Gastrocnemius medialis (tissue), 4 donors: ENCODE data around the gene RMND1. TPM values are rescaled to one million over a fixed set of nuclear protein-coding genes. Genes with fewer than 3 reads are reported as not detected.

ENCODE experiments used
- ATAC-seq, 2 donors: fragments of 150-250 bp; one replicate each; pipeline ENCODE4 v1.9.1; 2016
- DNase-seq, 2 donors: peaks; one replicate each; pipeline ENCODE4 v3.0.0-alpha.2; 2019
- H3K27ac ChIP-seq, 4 donors: fragments of 200-600 bp; sonication (generic); 1 replicate in 1 of 4; 2 replicates in 3 of 4; pipeline ENCODE4 v1.5.1; 2016 to 2018; ENCODE audit warnings: mild to moderate bottlenecking in 2 of 4, moderate library complexity in 1 of 4
- H3K27me3 ChIP-seq, 3 donors: fragments of 200-600 bp; sonication (generic) in 2 of 3; 1 replicate in 1 of 3; 2 replicates in 2 of 3; pipeline versions ENCODE4 v1.5.1 to v1.6.0; 2016 to 2019; ENCODE audit warnings: mild to moderate bottlenecking in 1 of 3, moderate library complexity in 1 of 3
- H3K36me3 ChIP-seq, 2 donors: fragments of 200-600 bp; sonication (generic) in 1 of 2; one replicate each; pipeline ENCODE4 v1.5.1; 2017 to 2018
- H3K4me1 ChIP-seq, 2 donors: fragments of 200-600 bp; sonication (generic) in 1 of 2; one replicate each; pipeline ENCODE4 v1.5.1; 2016 to 2017; ENCODE audit warnings: mild to moderate bottlenecking in 2 of 2
- H3K4me3 ChIP-seq, 4 donors: fragments of 200-600 bp; sonication (generic) in 3 of 4; 1 replicate in 1 of 4; 2 replicates in 3 of 4; pipeline ENCODE4 v1.5.1; 2016 to 2019; ENCODE audit warnings: mild to moderate bottlenecking in 2 of 4
- H3K9me3 ChIP-seq, 3 donors: fragments of 200-600 bp; sonication (generic) in 2 of 3; 1 replicate in 1 of 3; 2 replicates in 2 of 3; pipeline ENCODE4 v1.5.1; 2016 to 2019
- POLR2A ChIP-seq, 2 donors: fragments of 450-650 bp; IDR thresholded peaks; one replicate each; pipeline ENCODE4 v1.6.1; 2017; ENCODE audit warnings: antibody characterized with exemption in 2 of 2, mild to moderate bottlenecking in 2 of 2, moderate library complexity in 2 of 2
- in situ Hi-C, 4 donors: fragments of 200-750 bp; cut with MboI; loops; one replicate each; pipeline versions ENCODE4 v1.15.0 to v1.8.0; 2017; ENCODE audit warnings: low sequenced_read_pairs in 4 of 4
- intact Hi-C: fragments of 100-400 bp; cut with DNase I; formaldehyde crosslinking; loops from one replicate; pipeline ENCODE4 v1.15.1; 2023; ENCODE audit warnings: low total_unique reads
- total RNA-seq, 4 donors: library from RNA; depleted of rRNA; stranded (reverse); fragments of >200 nt; gene quantifications; one replicate each; pipeline versions ENCODE4 v1.1.0 to v1.2.3, GENCODE V29; 2016
- TF ChIP-seq, protein P1 (sequence below), 5 experiments: fragments of 450-650 bp in 3 of 5; fragments of 200-600 bp in 2 of 5; sonication (generic) in 2 of 5; IDR thresholded peaks in 4 of 5; conservative IDR thresholded peaks in 1 of 5; 1 replicate in 4 of 5; 2 replicates in 1 of 5; pipeline ENCODE4 v1.5.1; 2016 to 2019; ENCODE audit warnings: antibody characterized with exemption in 5 of 5, mild to moderate bottlenecking in 3 of 5, moderate library complexity in 3 of 5

RMND1 gene
- total RNA-seq, 4 donors from 2014 or later, result 6.4 to 9.6 (median 8.4) TPM

DNA sequence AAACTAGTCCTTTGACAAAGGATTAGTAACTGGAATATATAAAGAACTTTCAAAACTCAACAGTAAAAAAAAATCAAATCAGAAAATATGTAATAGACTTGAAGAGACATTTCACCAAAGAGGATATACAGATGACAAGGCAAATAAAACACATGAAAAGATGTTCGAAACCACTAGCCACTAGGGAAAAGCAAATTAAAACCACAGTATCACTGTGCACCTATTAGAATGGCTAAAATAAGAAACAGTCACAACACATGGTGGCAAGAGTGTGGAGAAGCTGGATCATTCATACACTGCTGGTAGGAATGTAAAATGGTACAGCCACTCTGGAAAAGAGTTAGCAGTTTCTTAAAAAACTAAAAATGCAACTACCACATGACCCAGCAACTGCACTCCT, 75.5 kb downstream of the RMND1 start:
- ATAC-seq (no peak), DNase-seq (no peak)
- Histone ChIP-seq H3K4me1 (peaks cover 0 to 24% of the 10 kb centered on the region in 2 donors), H3K36me3 (peaks cover 0 to 13% of the 10 kb centered on the region in 2 donors), H3K27me3 (no peaks in the 10 kb centered on the region), H3K9me3 (no peaks in the 10 kb centered on the region), H3K27ac (peak overlapping the region in 1 of 4 donors; percentile 2), H3K4me3 (no peak overlapping the region)
- no peak for TF ChIP-seq POLR2A (IDR thresholded peaks at IDR 0.05)
- TF ChIP-seq, protein P1, sequence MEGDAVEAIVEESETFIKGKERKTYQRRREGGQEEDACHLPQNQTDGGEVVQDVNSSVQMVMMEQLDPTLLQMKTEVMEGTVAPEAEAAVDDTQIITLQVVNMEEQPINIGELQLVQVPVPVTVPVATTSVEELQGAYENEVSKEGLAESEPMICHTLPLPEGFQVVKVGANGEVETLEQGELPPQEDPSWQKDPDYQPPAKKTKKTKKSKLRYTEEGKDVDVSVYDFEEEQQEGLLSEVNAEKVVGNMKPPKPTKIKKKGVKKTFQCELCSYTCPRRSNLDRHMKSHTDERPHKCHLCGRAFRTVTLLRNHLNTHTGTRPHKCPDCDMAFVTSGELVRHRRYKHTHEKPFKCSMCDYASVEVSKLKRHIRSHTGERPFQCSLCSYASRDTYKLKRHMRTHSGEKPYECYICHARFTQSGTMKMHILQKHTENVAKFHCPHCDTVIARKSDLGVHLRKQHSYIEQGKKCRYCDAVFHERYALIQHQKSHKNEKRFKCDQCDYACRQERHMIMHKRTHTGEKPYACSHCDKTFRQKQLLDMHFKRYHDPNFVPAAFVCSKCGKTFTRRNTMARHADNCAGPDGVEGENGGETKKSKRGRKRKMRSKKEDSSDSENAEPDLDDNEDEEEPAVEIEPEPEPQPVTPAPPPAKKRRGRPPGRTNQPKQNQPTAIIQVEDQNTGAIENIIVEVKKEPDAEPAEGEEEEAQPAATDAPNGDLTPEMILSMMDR (IDR thresholded peaks at IDR 0.05 in 4 of 5, conservative IDR thresholded peaks at IDR 0.05 in 1 of 5), result no peak
- intact Hi-C loops, result no loop called here
- in situ Hi-C loops, result no loop called here

DNA sequence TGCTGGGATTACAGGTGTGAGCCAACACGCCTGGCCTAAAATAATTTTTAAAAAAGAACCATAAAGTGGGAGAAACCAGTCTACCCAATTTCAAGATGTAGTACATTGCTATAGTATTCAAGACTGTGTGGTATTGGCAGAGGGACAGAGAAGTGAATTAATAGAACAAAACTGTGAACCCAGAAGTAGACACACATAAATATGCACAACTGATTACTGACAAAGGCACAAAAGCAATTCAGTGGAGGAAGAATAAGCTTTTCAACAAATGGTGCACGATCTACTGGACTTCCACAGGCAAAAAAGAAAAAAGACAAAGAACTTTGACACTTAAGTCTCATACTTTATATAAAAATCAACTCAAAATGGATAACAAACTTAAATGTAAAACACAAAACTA, 76.1 kb downstream of the RMND1 start:
- Histone ChIP-seq H3K36me3 (peaks cover 0 to 19% of the 10 kb centered on the region in 2 donors), H3K27ac (no peak overlapping the region), H3K27me3 (no peaks in the 10 kb centered on the region), H3K9me3 (no peaks in the 10 kb centered on the region), H3K4me1 (peaks cover under 1 to 22% of the 10 kb centered on the region in 2 donors), H3K4me3 (no peak overlapping the region)
- ATAC-seq (no peak), DNase-seq (no peak)
- intact Hi-C loops, result no loop called here
- TF ChIP-seq, protein P1 (IDR thresholded peaks at IDR 0.05 in 4 of 5, conservative IDR thresholded peaks at IDR 0.05 in 1 of 5), result no peak
- TF ChIP-seq POLR2A (IDR thresholded peaks at IDR 0.05), result no peak
- in situ Hi-C loops, result no loop called here

DNA sequence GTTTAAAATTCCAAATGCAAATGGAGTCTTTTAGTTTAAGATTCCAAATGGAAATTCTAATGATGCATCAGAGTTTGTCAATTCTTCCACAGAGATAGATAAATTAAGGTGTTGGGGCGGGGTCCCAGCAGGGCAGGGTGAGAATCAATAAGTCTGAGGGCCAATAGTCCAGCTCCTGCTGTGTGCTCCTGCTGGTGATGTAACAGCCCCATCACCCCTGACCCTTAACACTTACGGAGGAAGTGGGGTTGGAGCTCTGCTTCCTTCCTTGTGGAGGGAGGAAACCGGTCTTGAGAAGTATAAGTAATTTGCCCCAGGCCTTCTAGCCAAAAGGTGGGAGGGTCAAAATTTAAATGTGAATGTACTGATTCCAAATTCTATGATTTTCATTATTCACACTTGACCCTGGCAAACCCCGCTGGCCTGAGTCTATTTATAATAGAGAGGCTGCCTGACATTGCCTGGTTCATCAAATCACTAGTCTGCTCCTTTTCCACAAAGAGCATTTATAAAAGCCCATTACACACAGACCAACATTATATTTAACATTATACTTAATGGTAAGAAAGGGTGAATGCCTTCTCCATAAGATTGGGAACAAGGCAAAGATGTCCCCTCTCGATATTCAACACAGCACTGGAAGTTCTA, 77.8 kb downstream of the RMND1 start:
- intact Hi-C loops (no loop called here), in situ Hi-C loops (no loop called here)
- Histone ChIP-seq H3K36me3 (peaks cover 0 to 22% of the 10 kb centered on the region in 2 donors), H3K27me3 (no peaks in the 10 kb centered on the region), H3K4me1 (peaks cover 10 to 29% of the 10 kb centered on the region in 2 donors), H3K9me3 (no peaks in the 10 kb centered on the region), H3K4me3 (peak overlapping the region in 3 of 4 donors; percentile 13 to 25 (median 19)), H3K27ac (peak overlapping the region in 3 of 4 donors; percentile 51 to 76 (median 52))
- ATAC-seq, result peak in 1 of 2 donors; percentile 60
- no peak for DNase-seq
- TF ChIP-seq, protein P1 (IDR thresholded peaks at IDR 0.05 in 4 of 5, conservative IDR thresholded peaks at IDR 0.05 in 1 of 5), result no peak
- no peak for TF ChIP-seq POLR2A (IDR thresholded peaks at IDR 0.05)

DNA sequence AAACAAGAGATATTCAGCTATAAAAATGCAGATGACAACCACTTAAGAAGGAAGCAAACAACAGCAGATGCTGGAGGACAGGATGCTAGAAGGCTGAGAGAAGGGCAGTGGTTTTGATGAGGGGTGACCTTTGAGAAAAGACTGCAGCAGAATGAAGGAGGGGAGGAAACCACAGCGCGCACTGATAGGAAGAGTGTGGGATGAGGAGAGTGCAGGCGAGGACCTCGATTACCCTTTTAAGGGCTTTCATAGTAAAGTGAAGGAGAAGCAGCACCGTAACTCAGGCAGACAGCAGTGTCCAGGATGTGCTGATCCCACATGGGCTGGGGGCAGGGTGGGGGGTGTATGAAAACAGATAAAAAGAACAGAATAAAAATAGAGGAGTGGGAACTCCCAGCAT, 79.8 kb downstream of the RMND1 start:
- DNase-seq (no peak), ATAC-seq (no peak)
- intact Hi-C loops, result no loop called here
- Histone ChIP-seq H3K27ac (no peak overlapping the region), H3K4me1 (peaks cover 10 to 29% of the 10 kb centered on the region in 2 donors), H3K4me3 (no peak overlapping the region), H3K36me3 (peaks cover 0 to 26% of the 10 kb centered on the region in 2 donors), H3K9me3 (no peaks in the 10 kb centered on the region), H3K27me3 (no peaks in the 10 kb centered on the region)
- in situ Hi-C loops, result no loop called here
- TF ChIP-seq, protein P1 (IDR thresholded peaks at IDR 0.05 in 4 of 5, conservative IDR thresholded peaks at IDR 0.05 in 1 of 5), result no peak
- TF ChIP-seq POLR2A (IDR thresholded peaks at IDR 0.05), result no peak
